Measurements from ENCODE around the gene TRIO.
A peak's percentile ranks its signal among the peaks of the same experiment; 100 is the strongest.

The TRIO gene

GRCh38 chr5:14236757-14237156 lies 93.6 kb downstream of the TRIO start:
- TF ChIP-seq CTCF (IDR thresholded peaks at IDR 0.05; ENCODE audit: low read depth, low read length) = no peak
- DNase-seq (ENCODE audit: extremely low read depth, low read depth) = no peak

GRCh38 chr5:14237317-14238086 lies 94.4 kb downstream of the TRIO start:
- no peak for DNase-seq (ENCODE audit: extremely low read depth, low read depth)
- no peak for TF ChIP-seq CTCF (IDR thresholded peaks at IDR 0.05; ENCODE audit: low read depth, low read length)

- TF ChIP-seq CTCF (IDR thresholded peaks at IDR 0.05; ENCODE audit: low read depth, low read length) = no peak
Measured at GRCh38 chr5:14238272-14238671, 95.1 kb downstream of the TRIO start.

GRCh38 chr5:14239404-14239803 lies 96.3 kb downstream of the TRIO start:
- DNase-seq (ENCODE audit: extremely low read depth, low read depth) = no peak
- no peak for TF ChIP-seq CTCF (IDR thresholded peaks at IDR 0.05; ENCODE audit: low read depth, low read length)

More at GRCh38 chr5:14238272-14238671, 95.1 kb downstream of the TRIO start:
- DNase-seq (ENCODE audit: extremely low read depth, low read depth) = no peak

- no peak for DNase-seq (ENCODE audit: extremely low read depth, low read depth)
- no peak for TF ChIP-seq CTCF (IDR thresholded peaks at IDR 0.05; ENCODE audit: low read depth, low read length)
Measured at GRCh38 chr5:14239951-14240350, 96.8 kb downstream of the TRIO start.

- no peak for TF ChIP-seq CTCF (IDR thresholded peaks at IDR 0.05; ENCODE audit: low read depth, low read length)
- peak; percentile 61 for DNase-seq (ENCODE audit: extremely low read depth, low read depth)
Measured at GRCh38 chr5:14240359-14240758, 97.2 kb downstream of the TRIO start.

GRCh38 chr5:14241141-14241540 lies 98.0 kb downstream of the TRIO start:
- no peak for DNase-seq (ENCODE audit: extremely low read depth, low read depth)
- TF ChIP-seq CTCF (IDR thresholded peaks at IDR 0.05; ENCODE audit: low read depth, low read length) = no peak

Data from AG09319 (cell line).